PC-3 (cell line): ENCODE data around the gene OVCH1.

ENCODE experiments used
- CTCF ChIP-seq: fragments of 300-600 bp; sonication (generic); conservative IDR thresholded peaks from 2 replicates; pipeline ENCODE4 v1.5.1; 2017; ENCODE audit warnings: antibody characterized with exemption, low read depth, mild to moderate bottlenecking, low read length
- EZH2 ChIP-seq: fragments of 300-600 bp; sonication (generic); IDR thresholded peaks from one replicate; pipeline ENCODE4 v1.6.1; 2017; ENCODE audit warnings: antibody characterized with exemption, mild to moderate bottlenecking, low read length; ENCODE audit not compliant: unreplicated experiment

GRCh38 chr12:29547151-29547632 is 49.7 kb upstream of the OVCH1 start:
- no peak for TF ChIP-seq EZH2
- TF ChIP-seq CTCF = no peak
